HG03571 (cell line): ENCODE results near the gene HTR2C.
"Not testable (repeated sequence)": the region's sequence is repeated elsewhere in the genome, so short reads cannot be mapped to it uniquely, and the experiment has no call there.

ENCODE experiments used
- ATAC-seq: cut with Tn5 transposase; IDR thresholded peaks from one replicate; pipeline ENCODE4 v1.9.1; 2021; ENCODE audit not compliant: unreplicated experiment

Gene HTR2C

GRCh38 chrX:114710571-114710970 is 126.7 kb downstream of the HTR2C start:
- no peak for ATAC-seq

- ATAC-seq, result no peak
These were observed 128.6 kb downstream of the HTR2C start for GRCh38 chrX:114712466-114712865.

GRCh38 chrX:114715096-114715495 is 131.2 kb downstream of the HTR2C start:
- no peak for ATAC-seq

DNA sequence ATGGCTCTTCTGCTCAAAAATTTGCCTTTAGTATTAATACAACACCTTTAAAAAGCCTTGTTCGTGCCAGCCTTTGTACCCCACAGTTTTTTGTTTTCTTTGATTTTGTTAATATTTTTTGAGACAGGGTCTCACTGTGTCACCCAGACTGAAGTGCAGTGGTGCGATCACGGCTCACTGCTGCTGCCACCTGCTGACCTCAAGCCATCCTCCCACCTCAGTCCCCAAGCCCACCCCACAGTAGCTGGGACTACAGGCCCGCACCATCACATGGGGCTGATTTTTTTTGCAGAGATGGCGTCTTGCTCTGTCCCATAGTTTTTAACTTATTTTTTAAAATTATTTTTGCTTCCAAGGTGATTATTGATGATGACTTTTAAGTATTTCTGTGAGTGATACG is 134.0 kb downstream of the HTR2C start:
- no peak for ATAC-seq

DNA sequence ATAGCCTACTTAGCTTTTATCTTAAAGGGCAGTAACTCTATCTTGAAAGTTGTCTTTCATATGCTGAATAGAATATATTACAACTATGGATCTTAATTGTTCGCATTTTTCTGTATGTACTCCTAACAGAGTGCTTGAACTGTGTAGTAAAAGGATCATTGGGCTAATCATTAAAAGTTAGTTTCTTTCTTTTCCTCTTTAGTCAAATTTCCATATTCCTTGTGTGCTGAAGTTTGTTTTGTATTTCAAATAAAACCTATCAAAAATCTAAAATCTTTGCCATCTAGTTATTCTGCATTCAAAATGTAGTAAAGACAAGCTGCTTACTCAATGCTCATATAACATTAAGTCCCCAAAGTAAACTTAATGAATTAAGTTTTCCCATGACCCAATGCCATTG is 182.7 kb downstream of the HTR2C start:
- ATAC-seq, result no peak

DNA sequence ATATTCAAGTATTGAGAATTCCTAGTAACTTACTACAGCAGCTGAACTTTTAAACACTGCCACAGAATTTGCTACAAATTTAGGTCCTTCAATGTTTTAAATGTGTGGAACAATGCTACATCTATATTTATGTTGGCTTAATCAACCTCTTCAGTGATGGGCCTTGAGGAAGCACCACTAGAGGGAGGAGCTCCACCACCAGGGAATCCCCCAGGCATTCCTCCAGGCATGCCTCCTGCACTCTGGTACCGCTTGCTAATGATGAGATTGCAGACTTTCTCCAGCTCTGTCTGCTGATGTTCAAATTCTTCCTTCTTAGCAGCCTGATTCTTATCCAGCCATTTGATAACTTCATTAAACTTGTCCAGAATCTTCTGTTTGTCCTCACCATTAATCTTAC is 190.8 kb downstream of the HTR2C start:
- no peak for ATAC-seq

DNA sequence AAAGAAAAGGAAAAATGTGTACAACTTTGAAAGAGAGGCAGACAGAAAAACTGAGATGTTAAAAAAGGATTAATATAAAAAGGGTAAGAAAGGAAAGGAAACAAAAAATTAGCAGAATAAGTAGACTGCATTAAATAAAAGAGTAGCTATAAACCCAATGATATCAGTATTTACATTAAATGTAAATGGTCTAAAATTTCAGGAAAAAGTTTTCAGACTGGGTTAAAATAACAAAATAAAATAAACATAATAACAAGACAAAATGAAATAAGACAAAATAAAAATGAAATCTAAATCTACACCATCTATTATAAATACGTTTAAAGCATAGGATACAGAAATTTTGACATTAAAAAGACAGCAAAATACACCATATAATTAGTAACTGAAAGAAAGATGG is 199.0 kb downstream of the HTR2C start:
- no peak for ATAC-seq

GRCh38 chrX:114787061-114787460 is 203.2 kb downstream of the HTR2C start:
- ATAC-seq, result no peak

DNA sequence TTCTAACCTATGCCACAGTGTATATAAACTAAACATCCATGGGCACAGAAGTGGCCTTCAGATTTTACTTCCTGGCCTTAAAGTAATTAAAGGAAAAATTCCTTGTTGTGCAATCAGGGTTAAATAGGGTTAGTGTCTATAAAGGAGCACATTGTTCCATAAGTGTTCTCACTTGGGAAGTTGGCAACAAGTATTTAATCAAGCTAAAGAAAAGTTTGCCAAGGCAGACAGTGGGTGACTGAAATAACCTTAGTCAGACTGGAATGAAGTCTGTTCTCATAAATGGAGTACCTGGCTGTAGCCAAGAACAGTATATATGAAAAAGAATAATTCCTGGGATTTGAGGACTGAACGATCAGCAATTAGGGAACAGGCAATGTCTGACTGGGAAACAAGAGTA is 213.6 kb downstream of the HTR2C start:
- no peak for ATAC-seq

GRCh38 chrX:114798907-114799306 is 215.0 kb downstream of the HTR2C start:
- no peak for ATAC-seq

GRCh38 chrX:114800719-114801118 is 216.8 kb downstream of the HTR2C start:
- ATAC-seq, result no peak

DNA sequence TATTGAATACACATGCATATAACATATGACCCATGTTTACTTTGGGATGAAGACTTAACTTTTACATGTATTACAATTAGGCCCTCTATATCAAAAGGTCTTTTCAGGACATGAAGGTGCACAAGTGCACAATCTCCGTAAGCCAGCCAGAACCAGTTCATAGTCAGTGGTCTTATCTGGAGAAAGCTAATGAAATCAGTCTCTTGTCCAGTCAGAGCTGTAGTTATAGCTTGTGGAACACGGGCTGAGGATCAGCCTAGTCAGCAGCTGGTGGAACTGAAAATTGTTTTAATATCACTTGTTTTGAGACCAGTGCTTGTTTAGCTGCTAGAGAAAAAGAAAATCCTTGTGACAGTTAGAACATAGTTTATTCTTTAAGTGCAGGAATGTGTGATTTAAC is 235.6 kb downstream of the HTR2C start:
- no peak for ATAC-seq

DNA sequence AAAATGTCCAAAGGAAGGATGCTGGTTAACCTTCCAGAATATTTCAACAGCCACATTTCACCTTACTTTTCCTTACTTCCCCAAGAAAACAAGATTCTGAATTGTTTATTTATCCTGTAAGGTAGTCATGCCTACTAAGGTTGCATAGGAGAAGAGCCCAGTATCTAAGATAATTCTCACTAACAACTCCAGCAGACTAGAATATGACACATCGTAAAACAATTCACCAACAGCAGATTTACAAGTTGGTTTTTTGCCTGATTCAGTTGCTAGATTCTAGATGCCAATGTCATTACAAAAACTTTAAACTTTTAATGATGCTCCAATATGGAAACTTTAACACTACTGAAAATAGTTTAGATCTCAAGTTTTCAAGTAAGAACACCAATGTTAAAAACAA is 257.2 kb downstream of the HTR2C start:
- no peak for ATAC-seq

DNA sequence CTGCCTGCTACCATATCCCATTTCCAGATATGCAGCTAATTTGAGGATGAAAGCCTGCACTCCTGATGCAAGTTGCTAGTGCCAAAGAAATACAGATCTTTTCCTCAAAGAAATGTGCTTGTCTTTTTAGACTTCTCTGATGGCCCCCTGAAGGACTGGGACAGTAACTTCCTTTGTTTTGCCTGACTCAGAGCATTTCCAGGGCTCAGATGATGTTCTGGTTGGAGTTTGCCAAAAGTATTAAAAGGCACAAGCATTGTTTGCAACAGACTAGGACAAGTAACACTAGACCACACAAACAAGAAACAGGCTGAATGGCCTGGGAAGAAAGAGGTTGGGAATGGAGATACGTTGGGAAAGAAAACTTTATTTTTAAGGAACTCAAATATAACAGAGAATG is 258.3 kb downstream of the HTR2C start:
- no peak for ATAC-seq

GRCh38 chrX:114889481-114889880 is 305.6 kb downstream of the HTR2C start:
- no peak for ATAC-seq

DNA sequence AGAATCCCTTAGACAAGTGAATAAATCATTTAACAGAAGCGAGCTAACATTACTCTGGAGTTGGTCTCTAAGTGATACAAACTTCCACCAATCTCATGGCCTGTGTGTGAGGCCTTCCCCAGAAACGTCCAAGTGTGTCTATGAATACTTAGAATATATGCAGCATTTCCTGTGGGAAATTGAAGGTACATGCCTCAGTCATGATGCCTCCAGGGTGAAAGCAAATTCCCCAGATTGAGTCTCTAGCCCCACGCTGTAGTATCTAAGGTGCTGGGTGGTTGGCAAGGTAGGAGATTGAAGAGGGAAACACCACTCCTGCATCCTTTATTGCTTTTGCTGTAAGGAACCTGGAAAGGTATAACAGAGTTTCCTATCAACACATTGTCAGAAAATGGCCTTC is 319.7 kb downstream of the HTR2C start:
- ATAC-seq, result no peak

GRCh38 chrX:114905251-114905650 is 321.4 kb downstream of the HTR2C start:
- ATAC-seq, result no peak

DNA sequence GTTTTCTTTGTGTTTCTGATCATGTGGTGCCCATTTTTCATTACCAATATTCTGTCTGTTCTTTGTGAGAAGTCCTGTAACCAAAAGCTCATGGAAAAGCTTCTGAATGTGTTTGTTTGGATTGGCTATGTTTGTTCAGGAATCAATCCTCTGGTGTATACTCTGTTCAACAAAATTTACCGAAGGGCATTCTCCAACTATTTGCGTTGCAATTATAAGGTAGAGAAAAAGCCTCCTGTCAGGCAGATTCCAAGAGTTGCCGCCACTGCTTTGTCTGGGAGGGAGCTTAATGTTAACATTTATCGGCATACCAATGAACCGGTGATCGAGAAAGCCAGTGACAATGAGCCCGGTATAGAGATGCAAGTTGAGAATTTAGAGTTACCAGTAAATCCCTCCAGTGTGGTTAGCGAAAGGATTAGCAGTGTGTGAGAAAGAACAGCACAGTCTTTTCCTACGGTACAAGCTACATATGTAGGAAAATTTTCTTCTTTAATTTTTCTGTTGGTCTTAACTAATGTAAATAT is 323.2 kb downstream of the HTR2C start:
- ATAC-seq, result no peak

DNA sequence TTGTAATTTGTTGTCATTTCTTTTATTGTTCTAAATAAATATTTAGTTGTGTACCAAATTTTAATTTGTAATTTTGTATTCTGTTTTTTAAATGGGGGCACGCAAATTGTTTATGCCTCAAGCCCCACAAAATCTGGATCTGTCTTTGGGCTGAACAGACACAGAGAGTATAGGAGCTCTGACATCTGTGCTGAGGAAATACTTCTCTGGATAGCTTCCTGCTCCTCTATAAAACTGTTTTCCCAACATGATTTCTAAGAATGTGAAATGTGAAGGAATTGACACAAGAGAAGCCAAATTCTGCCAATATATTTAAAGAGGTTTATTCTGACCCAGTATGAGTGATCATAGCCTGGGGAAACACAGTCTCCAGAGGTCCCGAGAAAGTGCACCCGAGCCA is 340.5 kb downstream of the HTR2C start:
- ATAC-seq, result no peak

GRCh38 chrX:114924856-114925255 is 341.0 kb downstream of the HTR2C start:
- ATAC-seq, result no peak

DNA sequence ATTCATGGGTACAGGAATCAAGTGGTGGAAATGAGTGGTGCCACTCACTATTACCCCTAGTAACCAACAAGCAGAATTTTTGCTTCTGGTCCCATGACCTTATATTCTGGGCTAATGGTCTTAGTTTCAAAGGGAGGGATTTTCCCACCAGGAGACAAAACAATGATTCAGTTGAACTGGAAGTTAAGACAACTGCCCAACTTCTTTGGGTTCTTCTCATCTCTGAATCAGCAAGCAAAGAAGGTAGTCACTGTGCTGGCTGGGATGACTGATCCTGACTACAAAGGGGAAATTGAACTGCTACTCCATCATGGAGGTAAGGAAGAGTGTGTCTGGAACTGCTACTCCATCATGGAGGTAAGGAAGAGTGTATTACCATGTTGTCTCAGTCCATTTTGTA is 346.3 kb downstream of the HTR2C start:
- no peak for ATAC-seq

DNA sequence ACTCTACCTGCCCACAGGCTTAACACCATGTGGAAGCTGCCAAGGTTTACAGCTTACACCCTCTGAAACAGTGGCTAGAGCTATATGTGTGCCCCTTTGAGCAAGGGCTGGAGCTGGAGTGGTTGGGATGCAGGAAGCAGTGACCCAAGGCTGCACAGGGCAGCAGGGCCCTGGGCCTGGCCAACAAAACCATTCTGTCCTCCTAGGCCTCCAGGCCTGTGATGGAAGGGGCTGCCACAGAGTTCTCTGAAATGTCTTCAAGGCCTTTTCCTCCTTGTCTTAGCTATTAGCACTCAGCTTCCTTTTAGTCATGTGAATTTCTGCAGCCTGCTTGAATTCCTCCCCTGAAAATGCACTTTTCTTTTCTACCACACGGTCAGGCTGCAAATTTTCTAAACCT is 348.7 kb downstream of the HTR2C start:
- ATAC-seq, result no peak

- not testable (repeated sequence) for ATAC-seq
These were observed 349.4 kb downstream of the HTR2C start for GRCh38 chrX:114933291-114933690.

DNA sequence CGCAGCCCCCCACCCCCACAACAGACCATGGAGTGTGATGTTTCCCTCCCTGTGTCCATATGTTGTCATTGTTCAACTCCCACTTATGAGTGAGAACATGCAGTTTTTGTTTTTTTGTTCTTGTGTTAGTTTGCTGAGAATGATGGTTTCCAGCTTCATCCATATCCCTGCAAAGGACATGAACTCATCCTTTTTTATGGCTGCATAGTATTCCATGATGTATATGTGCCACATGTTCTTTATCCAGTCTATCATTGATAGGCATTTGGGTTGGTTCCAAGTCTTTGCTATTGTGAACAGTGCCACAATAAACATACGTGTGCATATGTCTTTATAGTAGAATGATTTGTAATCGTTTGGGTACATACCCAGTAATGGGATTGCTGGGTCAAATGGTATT is 353.2 kb downstream of the HTR2C start:
- not testable (repeated sequence) for ATAC-seq
